Measurements from ENCODE around the gene RASGRF2.

Gene RASGRF2

GRCh38 chr5:80931411-80931810 is 28.8 kb upstream of the RASGRF2 start:
- DNase-seq (ENCODE audit: low read depth), result no peak
- H3K4me3 ChIP-seq (ENCODE audit: low read depth, low read length), result no peak overlapping the region
- no peak for TF ChIP-seq CTCF (IDR thresholded peaks at IDR 0.05; ENCODE audit: low read depth, low read length, missing control alignments)

GRCh38 chr5:80933036-80933435 is 27.1 kb upstream of the RASGRF2 start:
- H3K4me3 ChIP-seq (ENCODE audit: low read depth, low read length), result no peak overlapping the region
- no peak for TF ChIP-seq CTCF (IDR thresholded peaks at IDR 0.05; ENCODE audit: low read depth, low read length, missing control alignments)
- DNase-seq (ENCODE audit: low read depth), result no peak

GRCh38 chr5:80934751-80935150 is 25.4 kb upstream of the RASGRF2 start:
- no peak overlapping the region for H3K4me3 ChIP-seq (ENCODE audit: low read depth, low read length)
- DNase-seq (ENCODE audit: low read depth), result no peak
- TF ChIP-seq CTCF (IDR thresholded peaks at IDR 0.05; ENCODE audit: low read depth, low read length, missing control alignments), result no peak

- H3K4me3 ChIP-seq (ENCODE audit: low read depth, low read length), result no peak overlapping the region
- TF ChIP-seq CTCF (IDR thresholded peaks at IDR 0.05; ENCODE audit: low read depth, low read length, missing control alignments), result no peak
- no peak for DNase-seq (ENCODE audit: low read depth)
Observed at GRCh38 chr5:80935811-80936385, 24.3 kb upstream of the RASGRF2 start.

- no peak for TF ChIP-seq CTCF (IDR thresholded peaks at IDR 0.05; ENCODE audit: low read depth, low read length, missing control alignments)
- no peak overlapping the region for H3K4me3 ChIP-seq (ENCODE audit: low read depth, low read length)
- no peak for DNase-seq (ENCODE audit: low read depth)
Observed at GRCh38 chr5:80936881-80937280, 23.3 kb upstream of the RASGRF2 start.

- H3K4me3 ChIP-seq (ENCODE audit: low read depth, low read length), result no peak overlapping the region
- no peak for DNase-seq (ENCODE audit: low read depth)
- no peak for TF ChIP-seq CTCF (IDR thresholded peaks at IDR 0.05; ENCODE audit: low read depth, low read length, missing control alignments)
Observed at GRCh38 chr5:80937584-80938356, 22.4 kb upstream of the RASGRF2 start.

GRCh38 chr5:80941496-80941895 is 18.7 kb upstream of the RASGRF2 start:
- no peak overlapping the region for H3K4me3 ChIP-seq (ENCODE audit: low read depth, low read length)
- no peak for DNase-seq (ENCODE audit: low read depth)
- TF ChIP-seq CTCF (IDR thresholded peaks at IDR 0.05; ENCODE audit: low read depth, low read length, missing control alignments), result no peak
